HFFc6 (cell line): ENCODE measurements around the gene DIPK1A. TPM values are rescaled to one million over a fixed set of nuclear protein-coding genes. Genes with fewer than 3 reads are reported as not detected.
"Not testable (repeated sequence)": the region's sequence is repeated elsewhere in the genome, so short reads cannot be mapped to it uniquely, and the experiment has no call there.

Experiments used
- DNase-seq: peaks from one replicate; pipeline ENCODE4 v3.0.0-alpha.2; 2018
- H3K27ac Mint-ChIP-seq: 2 replicates; pipeline ENCODE4 v1.8.0; 2020; ENCODE audit warnings: mild to moderate bottlenecking, mixed read lengths
- H3K27me3 Mint-ChIP-seq: 2 replicates; pipeline ENCODE4 v1.8.0; 2021; ENCODE audit warnings: mild to moderate bottlenecking, moderate library complexity, mixed read lengths; ENCODE audit not compliant: insufficient read depth
- H3K36me3 Mint-ChIP-seq: 2 replicates; pipeline ENCODE4 v1.8.0; 2021; ENCODE audit warnings: low read depth, mixed read lengths
- H3K4me1 Mint-ChIP-seq: 2 replicates; pipeline ENCODE4 v1.8.0; 2020; ENCODE audit warnings: low read depth, mixed read lengths
- H3K4me3 Mint-ChIP-seq: 2 replicates; pipeline ENCODE4 v1.8.0; 2020; ENCODE audit warnings: mild to moderate bottlenecking, moderate library complexity, mixed read lengths
- H3K9me3 Mint-ChIP-seq: 2 replicates; pipeline ENCODE4 v1.8.0; 2020; ENCODE audit warnings: mild to moderate bottlenecking, mixed read lengths
- total RNA-seq, 6 experiments: library from RNA; stranded (reverse); fragmentation: NEBNext Ultra II Directional; extraction: Animal tissue kit (Norgen Biotek cat#: 25700); gene quantifications; 2 replicates in 1 of 6; 3 replicates in 5 of 6; pipeline ENCODE4 v1.2.3, GENCODE V29; 2021
- TF ChIP-seq, protein P1 (sequence below): fragments of 200-600 bp; sonication (generic); IDR thresholded peaks from 2 replicates; pipeline ENCODE4 v1.5.0; 2021; ENCODE audit warnings: antibody characterized with exemption, mild to moderate bottlenecking

Gene DIPK1A
- total RNA-seq, 6 experiments from 2014 or later: 18.9 to 24.5 (median 21.9) TPM

DNA sequence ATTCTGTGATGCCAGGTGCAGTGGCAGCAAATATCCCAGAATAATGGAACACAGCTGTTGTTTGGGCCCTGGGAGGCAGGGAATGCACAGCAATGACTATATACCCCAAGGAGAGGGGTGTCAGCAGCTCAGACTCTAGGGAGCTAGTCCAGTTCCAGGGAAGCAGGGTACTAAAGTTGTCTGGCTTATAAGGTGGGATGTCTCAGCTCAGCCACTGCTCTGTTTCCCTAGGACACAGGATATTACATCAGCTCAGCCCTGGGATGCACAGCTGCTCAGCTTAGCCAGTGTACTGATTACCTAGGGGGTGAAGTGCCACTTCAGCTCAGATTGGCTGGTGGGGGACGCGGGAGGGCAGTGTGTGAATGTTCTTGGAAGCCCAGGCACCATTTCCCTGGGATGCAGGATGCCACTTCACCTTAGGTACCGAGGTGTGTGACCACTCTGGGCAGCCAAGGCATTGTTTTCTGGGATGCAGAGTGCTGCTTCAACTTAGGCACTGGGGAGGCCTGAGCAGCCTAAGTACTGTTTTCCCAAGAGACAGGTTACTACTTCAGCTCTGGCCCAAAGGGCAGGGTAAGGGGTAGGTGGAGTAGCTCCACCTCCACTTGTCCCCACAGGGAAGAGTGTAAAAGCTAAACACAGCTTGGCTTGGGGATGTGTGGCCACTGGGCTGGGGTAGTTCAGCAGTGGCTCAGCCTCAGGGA lies 59.4 kb downstream of the DIPK1A start:
- Mint-ChIP-seq H3K9me3 (peaks cover 5% of the 10 kb centered on the region), H3K27me3 (no peaks in the 10 kb centered on the region; the same call in 1 of the 2 replicates), H3K36me3 (peaks cover 20% of the 10 kb centered on the region), H3K4me3 (no peak overlapping the region), H3K4me1 (peaks cover 5% of the 10 kb centered on the region; the same call in 1 of the 2 replicates), H3K27ac (no peak overlapping the region)
- no peak for DNase-seq
- TF ChIP-seq, protein P1, sequence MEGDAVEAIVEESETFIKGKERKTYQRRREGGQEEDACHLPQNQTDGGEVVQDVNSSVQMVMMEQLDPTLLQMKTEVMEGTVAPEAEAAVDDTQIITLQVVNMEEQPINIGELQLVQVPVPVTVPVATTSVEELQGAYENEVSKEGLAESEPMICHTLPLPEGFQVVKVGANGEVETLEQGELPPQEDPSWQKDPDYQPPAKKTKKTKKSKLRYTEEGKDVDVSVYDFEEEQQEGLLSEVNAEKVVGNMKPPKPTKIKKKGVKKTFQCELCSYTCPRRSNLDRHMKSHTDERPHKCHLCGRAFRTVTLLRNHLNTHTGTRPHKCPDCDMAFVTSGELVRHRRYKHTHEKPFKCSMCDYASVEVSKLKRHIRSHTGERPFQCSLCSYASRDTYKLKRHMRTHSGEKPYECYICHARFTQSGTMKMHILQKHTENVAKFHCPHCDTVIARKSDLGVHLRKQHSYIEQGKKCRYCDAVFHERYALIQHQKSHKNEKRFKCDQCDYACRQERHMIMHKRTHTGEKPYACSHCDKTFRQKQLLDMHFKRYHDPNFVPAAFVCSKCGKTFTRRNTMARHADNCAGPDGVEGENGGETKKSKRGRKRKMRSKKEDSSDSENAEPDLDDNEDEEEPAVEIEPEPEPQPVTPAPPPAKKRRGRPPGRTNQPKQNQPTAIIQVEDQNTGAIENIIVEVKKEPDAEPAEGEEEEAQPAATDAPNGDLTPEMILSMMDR: no peak

DNA sequence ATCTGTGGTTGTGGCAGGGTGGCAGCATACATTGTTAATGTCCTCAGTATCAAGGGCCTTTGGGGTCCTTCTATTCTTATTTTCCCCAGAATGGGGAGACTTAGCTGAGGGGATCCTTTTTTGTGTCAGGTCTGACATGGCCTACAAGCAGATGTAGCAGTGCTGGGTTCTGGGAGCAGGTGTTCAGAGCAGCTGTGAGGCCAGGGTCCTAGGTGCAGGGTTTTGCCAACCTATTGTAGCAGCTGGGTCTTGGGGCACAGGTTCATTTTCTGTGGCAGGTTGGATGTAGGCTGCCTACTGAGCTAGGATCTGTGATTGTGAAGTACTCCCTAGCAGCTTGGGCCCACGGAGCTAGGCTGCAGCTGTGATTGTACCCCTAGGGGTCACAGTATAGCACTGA lies 60.1 kb downstream of the DIPK1A start:
- peaks cover 5% of the 10 kb centered on the region for H3K9me3 Mint-ChIP-seq
- no peak for DNase-seq
- TF ChIP-seq, protein P1: no peak
- peaks cover 20% of the 10 kb centered on the region for H3K36me3 Mint-ChIP-seq
- no peak overlapping the region for H3K27ac Mint-ChIP-seq
- H3K27me3 Mint-ChIP-seq: no peaks in the 10 kb centered on the region; the same call in 1 of the 2 replicates
- H3K4me3 Mint-ChIP-seq: no peak overlapping the region
- peaks cover 5% of the 10 kb centered on the region; the same call in 1 of the 2 replicates for H3K4me1 Mint-ChIP-seq

DNA sequence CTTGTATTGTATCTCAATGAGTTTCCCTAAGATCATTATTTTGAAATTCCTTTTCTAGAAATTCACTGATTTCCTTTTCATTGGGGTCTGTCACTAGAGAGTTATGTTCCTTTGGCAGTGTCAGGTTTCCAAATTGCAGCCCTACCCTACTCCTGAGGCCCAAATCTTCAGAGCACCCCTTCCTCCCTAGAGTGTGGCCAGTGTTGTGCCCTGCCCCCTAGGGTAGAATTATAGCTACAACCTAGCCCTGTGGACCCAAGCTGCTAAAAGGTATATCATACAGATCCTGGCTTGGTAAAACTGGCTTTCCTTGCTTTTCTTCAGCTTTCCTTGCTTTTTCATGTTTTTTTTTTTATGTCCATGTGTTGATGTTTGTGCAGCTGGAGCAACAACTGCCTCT lies 60.7 kb downstream of the DIPK1A start:
- no peak overlapping the region for H3K27ac Mint-ChIP-seq
- no peak for DNase-seq
- H3K9me3 Mint-ChIP-seq: peaks cover 5% of the 10 kb centered on the region
- peaks cover 5% of the 10 kb centered on the region; the same call in 1 of the 2 replicates for H3K4me1 Mint-ChIP-seq
- H3K27me3 Mint-ChIP-seq: no peaks in the 10 kb centered on the region; the same call in 1 of the 2 replicates
- no peak overlapping the region for H3K4me3 Mint-ChIP-seq
- peaks cover 19% of the 10 kb centered on the region for H3K36me3 Mint-ChIP-seq
- TF ChIP-seq, protein P1: no peak

DNA sequence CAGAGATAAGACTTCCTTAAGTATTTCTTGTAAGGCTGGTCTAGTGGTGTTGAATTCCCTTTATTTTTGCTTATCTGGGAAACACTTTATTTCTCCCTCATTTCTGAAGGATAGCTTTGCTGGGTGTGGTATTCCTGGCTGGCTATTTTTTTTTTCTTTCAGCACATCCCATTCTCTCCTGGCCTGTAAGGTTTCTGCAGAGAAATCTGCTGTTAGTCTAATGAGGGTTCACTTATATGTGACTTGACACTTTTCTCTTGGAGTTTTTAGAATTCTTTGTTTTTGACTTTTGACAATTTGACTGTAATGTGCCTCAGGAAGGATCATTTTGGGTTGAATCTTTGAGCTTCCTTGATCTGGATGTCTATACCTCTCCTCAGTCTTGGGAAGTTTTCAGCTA lies 61.5 kb downstream of the DIPK1A start:
- Mint-ChIP-seq H3K27ac (no peak overlapping the region), H3K4me1 (peaks cover under 1% of the 10 kb centered on the region; the same call in 1 of the 2 replicates), H3K9me3 (peaks cover 5% of the 10 kb centered on the region), H3K36me3 (peaks cover 11% of the 10 kb centered on the region), H3K4me3 (no peak overlapping the region), H3K27me3 (no peaks in the 10 kb centered on the region; the same call in 1 of the 2 replicates)
- TF ChIP-seq, protein P1: no peak
- no peak for DNase-seq

DNA sequence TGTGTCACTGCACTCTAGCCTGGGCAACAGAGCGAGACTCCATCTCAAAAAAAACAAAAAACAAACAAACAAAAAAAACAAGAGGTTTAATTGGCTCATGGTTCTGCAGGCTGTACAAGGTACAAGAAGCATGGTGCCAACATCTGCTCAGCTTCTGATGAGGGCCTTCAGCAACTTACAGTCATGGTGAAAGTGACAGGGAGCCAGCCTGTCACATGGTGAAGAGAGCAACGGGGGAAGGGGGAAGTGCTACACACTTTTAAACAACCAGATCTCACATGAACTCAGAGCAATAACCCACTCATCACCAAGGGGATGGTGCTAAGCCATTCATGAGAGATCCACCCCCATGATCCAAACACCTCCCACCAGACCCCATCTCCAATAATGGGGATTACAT lies 63.2 kb downstream of the DIPK1A start:
- not testable (repeated sequence) for H3K4me1 Mint-ChIP-seq, H3K9me3 Mint-ChIP-seq, DNase-seq, H3K36me3 Mint-ChIP-seq, H3K4me3 Mint-ChIP-seq, H3K27me3 Mint-ChIP-seq, H3K27ac Mint-ChIP-seq

DNA sequence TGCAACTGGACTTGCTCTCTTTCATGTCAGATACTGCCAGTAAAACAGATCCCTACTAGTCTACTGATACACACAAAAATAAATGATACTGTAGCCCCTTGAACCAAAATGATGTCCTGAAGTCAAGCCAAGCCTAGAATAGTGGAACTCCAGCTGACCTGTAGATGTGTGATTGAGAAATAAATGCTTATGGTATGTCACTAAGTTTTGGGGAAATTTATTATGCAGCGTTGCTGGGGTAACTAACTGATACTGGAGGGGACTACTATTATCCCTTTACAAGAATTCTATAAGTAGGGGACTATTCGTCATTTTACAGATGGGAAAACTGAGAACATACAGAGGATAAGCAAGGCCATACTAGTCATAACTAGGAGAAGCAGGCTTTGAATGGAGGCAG lies 73.8 kb downstream of the DIPK1A start:
- 0 out of 2 replicates have a peak, but pooled peaks cover under 1% of the 10 kb centered on the region for H3K36me3 Mint-ChIP-seq
- no peaks in the 10 kb centered on the region for H3K27me3 Mint-ChIP-seq
- no peak overlapping the region for H3K4me3 Mint-ChIP-seq
- peaks cover 10% of the 10 kb centered on the region for H3K4me1 Mint-ChIP-seq
- H3K9me3 Mint-ChIP-seq: 0 out of 2 replicates have a peak, but pooled peaks cover 4% of the 10 kb centered on the region
- H3K27ac Mint-ChIP-seq: no peak overlapping the region
- no peak for DNase-seq
- TF ChIP-seq, protein P1: no peak
